ENCODE results near the gene UMPS.
"Not testable (repeated sequence)": the region's sequence is repeated elsewhere in the genome, so short reads cannot be mapped to it uniquely, and the experiment has no call there.

Gene UMPS

DNA sequence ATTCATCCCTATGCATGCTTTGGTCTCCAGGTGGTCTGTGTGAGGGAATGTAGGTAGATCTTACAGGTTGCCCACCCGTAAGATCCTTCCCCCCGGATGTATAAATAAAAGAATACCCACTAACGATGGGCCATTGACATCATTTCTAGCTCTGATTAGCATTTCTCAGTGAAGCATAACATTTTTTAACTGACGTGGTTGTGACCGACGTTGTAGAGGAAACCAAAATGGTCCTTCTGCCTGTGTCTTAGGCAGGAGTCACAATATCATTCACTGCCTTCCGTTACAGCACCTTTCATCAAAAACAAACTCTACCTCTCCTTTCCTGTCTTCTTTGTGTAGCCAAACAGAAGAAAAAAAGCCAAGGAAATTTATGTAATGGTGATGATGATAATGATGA lies 27.3 kb upstream of the UMPS start:
- in situ Hi-C loops (cut with MboI; ENCODE audit: low sequenced_read_pairs), result no loop called here

DNA sequence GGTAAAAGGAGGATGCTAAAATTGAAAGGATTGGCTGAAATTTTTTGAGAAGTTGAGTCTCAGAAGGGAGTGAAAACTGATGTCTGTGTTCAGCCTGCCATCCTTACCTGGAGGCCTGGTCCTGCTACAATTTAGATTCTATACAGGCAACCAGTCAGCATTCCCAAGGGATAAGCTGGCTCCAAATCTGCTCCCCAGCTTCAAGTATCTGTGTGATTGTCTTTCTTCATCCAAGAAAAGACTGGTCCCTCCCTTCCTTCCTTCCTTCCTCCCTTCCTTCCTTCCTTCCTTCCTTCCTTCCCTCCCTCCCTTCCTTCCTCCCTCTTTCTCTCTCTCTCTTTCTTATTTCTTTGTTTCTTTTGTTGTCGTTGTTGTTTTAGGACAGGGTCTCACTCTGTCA lies 24.7 kb upstream of the UMPS start:
- in situ Hi-C loops (cut with MboI; ENCODE audit: low sequenced_read_pairs), result no loop called here

DNA sequence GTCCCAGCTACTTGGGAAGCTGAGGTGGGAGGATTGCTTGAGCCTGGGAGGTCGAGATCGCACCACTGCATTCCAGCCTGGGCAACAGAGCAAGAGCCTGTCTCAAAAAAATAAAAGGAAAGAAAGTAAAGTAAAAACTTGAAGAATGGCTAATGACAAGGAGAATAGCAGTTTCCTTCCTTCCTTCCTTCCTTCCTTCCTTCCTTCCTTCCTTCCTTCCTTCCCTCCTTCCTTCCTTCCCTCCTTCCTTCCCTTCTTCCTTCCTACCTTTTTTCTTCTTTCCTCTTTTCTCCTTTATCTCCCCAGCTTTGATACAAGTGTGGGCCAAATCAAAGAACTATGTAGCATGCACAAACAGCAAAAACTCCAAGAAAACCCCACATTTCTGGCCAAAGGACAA lies 23.0 kb upstream of the UMPS start:
- in situ Hi-C loops (cut with MboI; ENCODE audit: low sequenced_read_pairs), result not testable (repeated sequence)

DNA sequence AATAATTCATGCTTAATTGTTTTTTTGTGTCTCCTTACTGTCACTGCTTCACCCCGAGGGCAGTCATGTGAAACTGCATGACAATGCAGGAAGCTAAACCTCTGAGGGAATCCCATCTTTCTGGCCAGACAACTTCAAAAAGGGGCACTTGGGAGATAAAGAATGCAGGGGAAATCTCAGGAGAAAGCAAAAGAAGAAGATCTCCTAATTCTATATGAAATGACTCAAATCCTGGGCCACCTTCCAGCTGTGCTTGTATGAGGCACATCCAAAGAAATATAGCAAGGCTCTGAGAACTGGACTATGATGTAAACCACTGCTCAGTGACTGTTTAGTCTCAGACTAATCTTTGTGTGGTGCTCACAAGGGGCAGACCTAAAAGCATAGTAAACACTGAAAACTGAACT lies 22.6 kb upstream of the UMPS start:
- in situ Hi-C loops (cut with MboI; ENCODE audit: low sequenced_read_pairs), result no loop called here

DNA sequence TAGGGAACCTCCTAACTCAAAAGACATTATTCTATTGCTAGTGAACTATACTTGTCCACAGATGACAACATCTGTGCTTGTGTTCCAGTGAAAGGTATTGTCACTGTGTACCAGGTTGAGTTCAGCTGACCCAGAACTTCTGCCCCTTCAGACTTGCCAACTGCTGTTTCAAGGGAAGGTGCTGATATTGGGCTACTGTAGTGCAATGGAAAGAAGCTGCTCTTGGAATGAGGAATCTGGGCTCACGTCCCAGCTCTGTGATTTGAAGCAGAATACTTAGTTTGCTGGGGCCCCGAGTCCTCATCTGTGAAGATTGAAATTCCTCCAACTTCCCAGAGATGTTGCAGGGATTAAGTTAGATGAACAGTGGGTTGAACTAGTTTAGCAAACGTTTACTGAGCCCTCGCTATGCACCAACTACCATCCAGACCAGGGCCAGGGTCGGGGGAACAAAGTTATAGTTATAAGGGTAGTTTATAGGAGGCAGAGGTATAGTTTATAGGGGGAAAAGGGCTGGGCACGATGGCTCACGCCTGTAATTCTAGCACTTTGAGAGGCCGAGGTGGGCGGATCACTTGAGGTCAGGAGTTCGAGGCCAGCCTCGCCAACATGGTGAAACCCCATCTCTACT lies 15.9 kb upstream of the UMPS start:
- in situ Hi-C loops (cut with MboI; ENCODE audit: low sequenced_read_pairs), result no loop called here

GRCh38 chr3:124722589-124722988 lies 7.7 kb upstream of the UMPS start:
- in situ Hi-C loops (cut with MboI; ENCODE audit: low sequenced_read_pairs), result no loop called here

GRCh38 chr3:124730941-124731297 lies 667 bp downstream of the UMPS start:
- in situ Hi-C loops (cut with MboI; ENCODE audit: low sequenced_read_pairs), result loop anchor here (25.0 kb wide), 1 partner anchor 856 kb away; the partner anchor contains the start of gene OSBPL11

GRCh38 chr3:124731760-124732159 lies 1.5 kb downstream of the UMPS start:
- in situ Hi-C loops (cut with MboI; ENCODE audit: low sequenced_read_pairs), result loop anchor here (25.0 kb wide), 1 partner anchor 856 kb away; the partner anchor contains the start of gene OSBPL11

GRCh38 chr3:124741027-124741426 lies 10.8 kb downstream of the UMPS start:
- in situ Hi-C loops (cut with MboI; ENCODE audit: low sequenced_read_pairs), result loop anchor here (25.0 kb wide), 1 partner anchor 846 kb away; the partner anchor contains the start of gene OSBPL11

DNA sequence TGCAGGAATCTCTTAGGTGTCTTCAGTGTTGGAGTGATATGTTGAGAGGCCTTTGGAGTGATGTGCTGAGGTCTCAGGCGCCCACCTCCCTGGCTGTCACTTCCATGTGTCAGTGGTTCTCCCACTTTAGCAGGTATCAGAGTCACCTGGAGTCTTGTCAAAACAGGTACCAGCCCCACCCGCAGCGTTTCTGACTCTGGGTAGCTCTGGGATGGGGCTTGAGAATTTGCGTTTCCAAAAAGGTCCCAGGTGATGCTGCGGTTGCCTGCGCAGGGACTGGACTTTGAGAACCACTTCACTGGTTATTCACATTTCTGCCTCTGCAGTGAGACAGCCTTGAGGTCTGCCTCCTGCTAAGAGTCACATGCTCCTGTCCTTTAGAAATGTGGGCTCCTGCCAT lies 15.5 kb downstream of the UMPS start:
- in situ Hi-C loops (cut with MboI; ENCODE audit: low sequenced_read_pairs), result loop anchor here (25.0 kb wide), 1 partner anchor 842 kb away; the partner anchor contains the start of gene OSBPL11

- in situ Hi-C loops (cut with MboI; ENCODE audit: low sequenced_read_pairs), result loop anchor here (25.0 kb wide), 1 partner anchor 840 kb away; the partner anchor contains the start of gene OSBPL11
These were observed 17.1 kb downstream of the UMPS start for GRCh38 chr3:124747111-124747981.

DNA sequence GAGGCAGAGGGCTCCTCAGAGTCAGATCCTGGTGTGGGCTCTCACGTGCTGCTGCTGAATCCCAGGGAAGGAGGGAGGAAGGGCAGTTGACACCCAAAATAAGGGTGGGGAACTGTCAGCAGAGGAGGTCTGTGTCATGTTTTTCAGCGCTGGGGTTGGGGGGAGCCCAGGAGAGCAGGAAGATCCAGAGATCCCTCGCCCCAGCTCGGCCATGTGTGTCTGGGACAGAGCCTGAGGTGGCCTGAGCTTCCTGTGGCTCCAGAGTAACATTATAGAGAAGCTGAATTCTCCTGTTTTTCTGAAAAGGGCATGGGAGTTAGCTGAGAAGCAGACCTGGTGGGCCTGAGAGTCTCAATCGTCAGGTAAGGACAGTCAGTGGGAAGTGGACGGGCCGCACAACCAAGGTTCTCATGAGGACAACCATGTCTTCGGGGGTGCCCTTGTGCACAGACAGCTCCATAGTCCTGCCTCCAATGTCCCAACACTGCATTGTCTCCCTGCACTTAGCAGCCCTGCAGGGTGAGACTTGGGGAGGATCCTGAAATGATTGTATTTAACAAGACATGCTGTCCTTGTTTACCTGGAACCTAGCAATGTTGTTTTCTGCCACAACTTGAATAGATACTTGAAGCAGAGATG lies 18.4 kb downstream of the UMPS start:
- in situ Hi-C loops (cut with MboI; ENCODE audit: low sequenced_read_pairs), result loop anchor here (25.0 kb wide), 1 partner anchor 839 kb away; the partner anchor contains the start of gene OSBPL11

DNA sequence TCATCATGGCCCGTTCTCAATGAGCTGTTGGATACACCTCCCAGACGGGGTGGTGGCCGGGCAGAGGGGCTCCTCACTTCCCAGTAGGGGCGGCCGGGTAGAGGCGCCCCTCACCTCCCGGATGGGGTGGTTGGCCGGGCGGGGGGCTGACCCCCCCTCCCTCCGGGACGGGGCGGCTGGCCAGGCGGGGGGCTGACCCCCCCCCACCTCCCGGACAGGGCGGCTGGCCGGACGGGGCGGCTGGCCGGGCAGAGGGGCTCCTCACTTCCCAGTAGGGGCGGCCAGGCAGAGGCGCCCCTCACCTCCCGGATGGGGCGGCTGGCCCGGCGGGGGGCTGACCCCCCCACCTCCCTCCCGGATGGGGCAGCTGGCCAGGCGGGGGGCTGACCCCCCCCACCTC lies 19.6 kb downstream of the UMPS start:
- in situ Hi-C loops (cut with MboI; ENCODE audit: low sequenced_read_pairs), result loop anchor here (25.0 kb wide), 2 partner anchors 687 to 837 kb away; partner anchors contain the start of gene OSBPL11

DNA sequence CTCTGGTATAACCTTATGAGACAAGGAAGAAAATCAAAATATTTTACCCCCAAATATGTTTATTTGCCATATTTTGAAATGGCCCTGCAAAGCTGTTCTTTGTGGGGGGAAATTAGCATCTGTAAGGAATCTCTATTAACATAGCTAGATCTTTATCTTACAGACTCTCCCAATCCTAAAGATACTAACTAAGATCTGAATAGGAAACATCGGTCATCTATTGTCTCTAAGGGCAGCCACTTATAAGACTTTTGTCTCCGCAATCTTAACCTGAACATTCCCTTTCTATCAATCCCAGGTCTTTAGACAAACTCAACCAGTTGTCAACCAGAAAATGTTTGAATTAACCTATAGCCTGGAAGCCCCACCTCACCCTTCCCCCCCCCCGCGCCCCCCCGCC lies 21.2 kb downstream of the UMPS start:
- in situ Hi-C loops (cut with MboI; ENCODE audit: low sequenced_read_pairs), result loop anchor here (25.0 kb wide), 1 partner anchor 686 kb away; no protein-coding TSS in a partner anchor

GRCh38 chr3:124752051-124752450 lies 21.8 kb downstream of the UMPS start:
- in situ Hi-C loops (cut with MboI; ENCODE audit: low sequenced_read_pairs), result loop anchor here (25.0 kb wide), 1 partner anchor 685 kb away; no protein-coding TSS in a partner anchor

- in situ Hi-C loops (cut with MboI; ENCODE audit: low sequenced_read_pairs), result loop anchor here (25.0 kb wide), 1 partner anchor 679 kb away; no protein-coding TSS in a partner anchor
These were observed 27.7 kb downstream of the UMPS start for GRCh38 chr3:124757926-124758325.

DNA sequence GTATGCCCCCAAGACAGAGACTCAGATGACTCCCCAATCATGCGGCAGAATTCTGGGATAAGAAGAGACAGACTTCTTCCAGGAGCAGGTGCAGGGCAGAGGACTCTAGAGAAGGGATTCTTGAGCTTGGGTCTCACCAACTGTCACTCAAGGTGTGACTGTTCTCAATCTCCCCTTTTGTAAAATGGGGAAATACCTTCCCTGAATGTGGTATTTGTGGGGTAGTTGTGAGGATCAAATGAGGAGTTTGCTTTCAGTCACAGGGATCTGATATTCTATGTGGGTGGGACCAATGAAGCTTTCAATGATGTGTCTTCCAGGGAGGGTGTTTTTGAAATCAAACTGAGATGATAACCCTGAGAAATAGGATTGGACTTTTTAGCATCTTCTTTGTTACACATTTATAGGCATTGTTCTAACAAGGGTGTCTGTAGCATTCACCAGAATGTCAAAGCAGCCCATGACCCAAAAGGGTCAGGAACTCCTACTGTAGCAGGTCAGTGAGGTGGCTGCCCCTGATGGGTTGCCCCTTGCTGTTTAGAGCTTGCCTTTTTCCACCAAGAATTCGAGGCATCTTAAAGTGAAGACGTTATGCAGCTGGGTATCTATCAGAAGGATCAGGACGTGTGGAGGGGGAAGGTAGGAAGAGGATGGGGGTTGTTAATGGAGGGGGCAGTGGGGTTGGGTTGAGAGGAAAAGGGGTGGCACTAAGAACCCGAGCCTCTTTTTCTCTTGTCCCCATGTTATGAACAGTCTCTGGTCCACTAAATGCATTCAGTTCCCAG lies 28.8 kb downstream of the UMPS start:
- in situ Hi-C loops (cut with MboI; ENCODE audit: low sequenced_read_pairs), result loop anchor here (25.0 kb wide), 1 partner anchor 678 kb away; no protein-coding TSS in a partner anchor

GRCh38 chr3:124759666-124760401 lies 29.6 kb downstream of the UMPS start:
- in situ Hi-C loops (cut with MboI; ENCODE audit: low sequenced_read_pairs), result loop anchor here (10.0 to 25.0 kb wide), 2 partner anchors 145 to 677 kb away; no protein-coding TSS in a partner anchor

DNA sequence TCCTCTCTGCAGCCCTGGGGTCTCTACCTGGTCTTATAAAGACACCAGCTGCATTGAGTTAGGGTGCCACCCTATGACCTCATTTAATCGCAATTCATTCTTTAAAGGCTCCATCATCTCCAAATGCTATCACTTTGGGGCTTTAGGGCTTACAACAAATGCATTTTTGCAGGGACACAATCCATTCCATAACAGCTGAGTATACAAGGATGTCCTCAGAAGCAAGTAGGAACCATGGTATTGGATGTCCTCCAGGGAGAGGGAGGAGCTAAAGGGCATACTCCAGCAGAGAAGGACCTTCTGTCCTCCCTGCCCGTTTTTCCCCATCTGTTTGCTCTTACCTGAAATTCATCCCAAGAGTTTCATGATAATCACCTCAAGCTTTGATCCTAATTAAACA lies 30.3 kb downstream of the UMPS start:
- in situ Hi-C loops (cut with MboI; ENCODE audit: low sequenced_read_pairs), result loop anchor here (10.0 to 25.0 kb wide), 2 partner anchors 144 to 677 kb away; no protein-coding TSS in a partner anchor

Measured in HL-60/S4 treated with retinoic acid at 250 ng/mL for 4 days and 3 days (cell line).